ENCODE results near the gene ADGRL3.

Gene ADGRL3

GRCh38 chr4:61373901-61374440 lies 173.8 kb downstream of the ADGRL3 start:
- TF ChIP-seq CTCF (IDR thresholded peaks at IDR 0.05; ENCODE audit: low read depth, low read length): no peak
- no peak overlapping the region for H3K27ac ChIP-seq (ENCODE audit: low read length)
- no peaks in the 10 kb centered on the region for H3K4me1 ChIP-seq (ENCODE audit: low read length)
- no peaks in the 10 kb centered on the region for H3K9me3 ChIP-seq (ENCODE audit: insufficient read depth, low read length)
- no peaks in the 10 kb centered on the region for H3K27me3 ChIP-seq (ENCODE audit: low read depth, low read length)
- no peaks in the 10 kb centered on the region for H3K36me3 ChIP-seq (replicated peaks; ENCODE audit: low read depth, low read length)
- H3K79me2 ChIP-seq (ENCODE audit: low read length): no peaks in the 10 kb centered on the region
- no peaks in the 10 kb centered on the region for H4K20me1 ChIP-seq (ENCODE audit: insufficient read depth, low read length)
- H3K9ac ChIP-seq (ENCODE audit: low read length): no peak overlapping the region
- H3K4me3 ChIP-seq (ENCODE audit: low read length): no peak overlapping the region
- no peak overlapping the region for H3K4me2 ChIP-seq (ENCODE audit: low read length)
- H2AFZ ChIP-seq (ENCODE audit: low read depth, low read length): no peak overlapping the region

- no peak overlapping the region for H3K9ac ChIP-seq (ENCODE audit: low read length)
- H3K4me1 ChIP-seq (ENCODE audit: low read length): no peaks in the 10 kb centered on the region
- no peaks in the 10 kb centered on the region for H4K20me1 ChIP-seq (ENCODE audit: insufficient read depth, low read length)
- no peaks in the 10 kb centered on the region for H3K79me2 ChIP-seq (ENCODE audit: low read length)
- H3K9me3 ChIP-seq (ENCODE audit: insufficient read depth, low read length): no peaks in the 10 kb centered on the region
- H3K4me3 ChIP-seq (ENCODE audit: low read length): no peak overlapping the region
- TF ChIP-seq EZH2phosphoT487 (IDR thresholded peaks at IDR 0.05; ENCODE audit: low read depth): no peak
- TF ChIP-seq CTCF (IDR thresholded peaks at IDR 0.05; ENCODE audit: low read depth, low read length): no peak
- no peak overlapping the region for H3K27ac ChIP-seq (ENCODE audit: low read length)
- H3K36me3 ChIP-seq (replicated peaks; ENCODE audit: low read depth, low read length): no peaks in the 10 kb centered on the region
- no peak overlapping the region for H2AFZ ChIP-seq (ENCODE audit: low read depth, low read length)
- no peak overlapping the region for H3K4me2 ChIP-seq (ENCODE audit: low read length)
- no peaks in the 10 kb centered on the region for H3K27me3 ChIP-seq (ENCODE audit: low read depth, low read length)
These were observed 174.3 kb downstream of the ADGRL3 start for GRCh38 chr4:61374447-61374891.

DNA sequence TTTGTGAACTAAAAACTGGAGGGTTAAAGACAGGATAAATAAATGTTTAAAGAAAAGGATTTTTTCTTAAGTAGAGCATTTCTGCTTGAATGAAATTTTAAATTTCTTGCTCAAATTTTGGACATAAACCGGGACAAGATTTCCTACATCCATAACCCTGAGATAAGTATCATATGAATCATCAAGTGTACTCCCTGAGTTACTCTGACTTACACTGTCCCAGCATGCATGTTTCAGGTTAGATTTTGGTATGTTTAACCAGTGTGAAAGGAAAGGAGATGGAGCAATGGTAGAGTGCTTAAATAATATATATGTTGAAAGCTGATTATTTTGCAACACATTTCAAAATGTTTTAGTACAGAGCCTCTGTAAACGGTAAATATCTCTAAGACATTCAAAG lies 175.2 kb downstream of the ADGRL3 start:
- no peak overlapping the region for H2AFZ ChIP-seq (ENCODE audit: low read depth, low read length)
- no peaks in the 10 kb centered on the region for H3K79me2 ChIP-seq (ENCODE audit: low read length)
- no peaks in the 10 kb centered on the region for H3K4me1 ChIP-seq (ENCODE audit: low read length)
- H3K9me3 ChIP-seq (ENCODE audit: insufficient read depth, low read length): no peaks in the 10 kb centered on the region
- no peak overlapping the region for H3K27ac ChIP-seq (ENCODE audit: low read length)
- H3K4me2 ChIP-seq (ENCODE audit: low read length): no peak overlapping the region
- H4K20me1 ChIP-seq (ENCODE audit: insufficient read depth, low read length): no peaks in the 10 kb centered on the region
- no peak overlapping the region for H3K9ac ChIP-seq (ENCODE audit: low read length)
- TF ChIP-seq EZH2phosphoT487 (IDR thresholded peaks at IDR 0.05; ENCODE audit: low read depth): no peak
- TF ChIP-seq CTCF (IDR thresholded peaks at IDR 0.05; ENCODE audit: low read depth, low read length): no peak
- H3K4me3 ChIP-seq (ENCODE audit: low read length): no peak overlapping the region
- no peaks in the 10 kb centered on the region for H3K27me3 ChIP-seq (ENCODE audit: low read depth, low read length)
- H3K36me3 ChIP-seq (replicated peaks; ENCODE audit: low read depth, low read length): no peaks in the 10 kb centered on the region

GRCh38 chr4:61376301-61376700 lies 176.2 kb downstream of the ADGRL3 start:
- Histone ChIP-seq H3K79me2 (ENCODE audit: low read length) (no peaks in the 10 kb centered on the region), H3K27me3 (ENCODE audit: low read depth, low read length) (no peaks in the 10 kb centered on the region), H3K4me3 (ENCODE audit: low read length) (no peak overlapping the region), H3K4me1 (ENCODE audit: low read length) (no peaks in the 10 kb centered on the region), H3K36me3 (replicated peaks; ENCODE audit: low read depth, low read length) (no peaks in the 10 kb centered on the region), H3K9me3 (ENCODE audit: insufficient read depth, low read length) (no peaks in the 10 kb centered on the region), H4K20me1 (ENCODE audit: insufficient read depth, low read length) (no peaks in the 10 kb centered on the region), H2AFZ (ENCODE audit: low read depth, low read length) (peak overlapping the region; percentile 57; the same call in 1 of the 2 replicates), H3K4me2 (ENCODE audit: low read length) (no peak overlapping the region), H3K9ac (ENCODE audit: low read length) (no peak overlapping the region), H3K27ac (ENCODE audit: low read length) (no peak overlapping the region)
- TF ChIP-seq CTCF (IDR thresholded peaks at IDR 0.05; ENCODE audit: low read depth, low read length) (no peak), EZH2phosphoT487 (IDR thresholded peaks at IDR 0.05; ENCODE audit: low read depth) (no peak)

Data from OCI-LY3 (cell line).